ENCODE data around the gene KAZN.
A peak's percentile ranks its signal among the peaks of the same experiment; 100 is the strongest.

The KAZN gene

DNA sequence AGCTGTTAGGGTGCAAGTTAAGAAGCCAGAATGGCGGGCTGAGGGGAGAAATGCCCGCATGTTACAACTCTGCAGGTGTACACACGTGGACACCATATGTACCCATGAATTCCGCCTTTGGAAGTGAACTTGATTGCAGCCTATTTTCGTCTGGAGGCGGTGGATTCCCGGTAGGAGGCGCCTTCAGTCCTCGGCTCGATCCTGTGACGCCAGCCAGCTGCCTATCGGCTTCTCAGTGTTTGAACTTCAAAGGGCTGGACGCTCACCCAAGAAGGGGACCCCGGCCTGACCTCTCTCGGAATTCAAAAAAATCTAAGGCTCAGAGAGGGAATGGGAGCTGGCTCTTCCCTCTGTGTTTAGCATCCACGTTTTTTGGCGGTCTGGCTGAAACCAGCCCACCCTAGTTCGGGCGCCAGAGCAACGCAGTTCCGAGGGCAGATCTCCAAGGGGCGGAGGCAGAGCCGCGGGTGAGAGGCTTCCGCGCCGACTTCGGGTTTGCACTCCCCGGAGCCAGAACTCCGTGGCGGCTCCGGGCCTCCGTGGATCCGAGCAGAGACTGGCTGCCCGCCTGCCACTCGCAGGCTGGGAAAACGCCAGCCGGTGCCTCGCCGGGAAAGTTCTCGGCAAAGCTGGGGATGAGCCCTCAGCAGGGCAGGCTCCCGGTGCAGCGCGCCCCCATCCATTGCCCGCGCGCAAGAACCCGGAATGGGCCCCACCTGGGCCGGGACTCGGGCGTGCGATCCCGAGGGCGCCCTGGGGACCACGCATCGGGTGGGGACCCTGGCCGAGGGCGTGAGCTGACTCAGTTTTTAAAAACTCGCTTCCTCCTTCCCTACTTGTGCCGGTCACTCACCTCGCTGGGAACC, 554.1 kb downstream of the KAZN start (continued):
- TF ChIP-seq, protein P1, sequence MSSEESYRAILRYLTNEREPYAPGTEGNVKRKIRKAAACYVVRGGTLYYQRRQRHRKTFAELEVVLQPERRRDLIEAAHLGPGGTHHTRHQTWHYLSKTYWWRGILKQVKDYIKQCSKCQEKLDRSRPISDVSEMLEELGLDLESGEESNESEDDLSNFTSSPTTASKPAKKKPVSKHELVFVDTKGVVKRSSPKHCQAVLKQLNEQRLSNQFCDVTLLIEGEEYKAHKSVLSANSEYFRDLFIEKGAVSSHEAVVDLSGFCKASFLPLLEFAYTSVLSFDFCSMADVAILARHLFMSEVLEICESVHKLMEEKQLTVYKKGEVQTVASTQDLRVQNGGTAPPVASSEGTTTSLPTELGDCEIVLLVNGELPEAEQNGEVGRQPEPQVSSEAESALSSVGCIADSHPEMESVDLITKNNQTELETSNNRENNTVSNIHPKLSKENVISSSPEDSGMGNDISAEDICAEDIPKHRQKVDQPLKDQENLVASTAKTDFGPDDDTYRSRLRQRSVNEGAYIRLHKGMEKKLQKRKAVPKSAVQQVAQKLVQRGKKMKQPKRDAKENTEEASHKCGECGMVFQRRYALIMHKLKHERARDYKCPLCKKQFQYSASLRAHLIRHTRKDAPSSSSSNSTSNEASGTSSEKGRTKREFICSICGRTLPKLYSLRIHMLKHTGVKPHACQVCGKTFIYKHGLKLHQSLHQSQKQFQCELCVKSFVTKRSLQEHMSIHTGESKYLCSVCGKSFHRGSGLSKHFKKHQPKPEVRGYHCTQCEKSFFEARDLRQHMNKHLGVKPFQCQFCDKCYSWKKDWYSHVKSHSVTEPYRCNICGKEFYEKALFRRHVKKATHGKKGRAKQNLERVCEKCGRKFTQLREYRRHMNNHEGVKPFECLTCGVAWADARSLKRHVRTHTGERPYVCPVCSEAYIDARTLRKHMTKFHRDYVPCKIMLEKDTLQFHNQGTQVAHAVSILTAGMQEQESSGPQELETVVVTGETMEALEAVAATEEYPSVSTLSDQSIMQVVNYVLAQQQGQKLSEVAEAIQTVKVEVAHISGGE (tag by site-specific recombination; conservative IDR thresholded peaks at IDR 0.05; ENCODE audit: low read depth), result no peak
- peak; percentile 76; the same call in 1 of the 2 replicates for TF ChIP-seq ZNF561 (tag by site-specific recombination; IDR thresholded peaks at IDR 0.05; ENCODE audit: borderline replicate concordance)
- TF ChIP-seq, protein P2, sequence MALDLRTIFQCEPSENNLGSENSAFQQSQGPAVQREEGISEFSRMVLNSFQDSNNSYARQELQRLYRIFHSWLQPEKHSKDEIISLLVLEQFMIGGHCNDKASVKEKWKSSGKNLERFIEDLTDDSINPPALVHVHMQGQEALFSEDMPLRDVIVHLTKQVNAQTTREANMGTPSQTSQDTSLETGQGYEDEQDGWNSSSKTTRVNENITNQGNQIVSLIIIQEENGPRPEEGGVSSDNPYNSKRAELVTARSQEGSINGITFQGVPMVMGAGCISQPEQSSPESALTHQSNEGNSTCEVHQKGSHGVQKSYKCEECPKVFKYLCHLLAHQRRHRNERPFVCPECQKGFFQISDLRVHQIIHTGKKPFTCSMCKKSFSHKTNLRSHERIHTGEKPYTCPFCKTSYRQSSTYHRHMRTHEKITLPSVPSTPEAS (tag by site-specific recombination; IDR thresholded peaks at IDR 0.05), result no peak
- TF ChIP-seq KLF9 (tag by site-specific recombination; IDR thresholded peaks at IDR 0.05; ENCODE audit: low read depth), result 0 out of 2 replicates have a peak, but pooled peaks have one; percentile 11
- TF ChIP-seq TRIM28 (IDR thresholded peaks at IDR 0.05; ENCODE audit: borderline replicate concordance, low read length), result no peak
- no peak for TF ChIP-seq WT1 (tag by site-specific recombination; IDR thresholded peaks at IDR 0.05)
- TF ChIP-seq ZIC2 (tag by site-specific recombination; IDR thresholded peaks at IDR 0.05), result no peak
- peak; percentile 81 for TF ChIP-seq ZBTB17 (tag by site-specific recombination; IDR thresholded peaks at IDR 0.05)
- no peak for TF ChIP-seq ZNF211 (tag by site-specific recombination; IDR thresholded peaks at IDR 0.05; ENCODE audit: low read depth)
- TF ChIP-seq, protein P3, sequence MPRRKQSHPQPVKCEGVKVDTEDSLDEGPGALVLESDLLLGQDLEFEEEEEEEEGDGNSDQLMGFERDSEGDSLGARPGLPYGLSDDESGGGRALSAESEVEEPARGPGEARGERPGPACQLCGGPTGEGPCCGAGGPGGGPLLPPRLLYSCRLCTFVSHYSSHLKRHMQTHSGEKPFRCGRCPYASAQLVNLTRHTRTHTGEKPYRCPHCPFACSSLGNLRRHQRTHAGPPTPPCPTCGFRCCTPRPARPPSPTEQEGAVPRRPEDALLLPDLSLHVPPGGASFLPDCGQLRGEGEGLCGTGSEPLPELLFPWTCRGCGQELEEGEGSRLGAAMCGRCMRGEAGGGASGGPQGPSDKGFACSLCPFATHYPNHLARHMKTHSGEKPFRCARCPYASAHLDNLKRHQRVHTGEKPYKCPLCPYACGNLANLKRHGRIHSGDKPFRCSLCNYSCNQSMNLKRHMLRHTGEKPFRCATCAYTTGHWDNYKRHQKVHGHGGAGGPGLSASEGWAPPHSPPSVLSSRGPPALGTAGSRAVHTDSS (tag by site-specific recombination; IDR thresholded peaks at IDR 0.05), result no peak
- peak; percentile 82 for TF ChIP-seq GLIS2 (tag by site-specific recombination; IDR thresholded peaks at IDR 0.05)
- no peak for TF ChIP-seq ZNF596 (tag by site-specific recombination; IDR thresholded peaks at IDR 0.05)
- TF ChIP-seq ZNF366 (tag by site-specific recombination; conservative IDR thresholded peaks at IDR 0.05), result no peak
- TF ChIP-seq ZNF791 (tag by site-specific recombination; IDR thresholded peaks at IDR 0.05), result no peak
- TF ChIP-seq ZNF37A (tag by site-specific recombination; IDR thresholded peaks at IDR 0.05), result no peak
- no peak for TF ChIP-seq ZNF521 (tag by site-specific recombination; IDR thresholded peaks at IDR 0.05)
- TF ChIP-seq FEZF1 (tag by site-specific recombination; IDR thresholded peaks at IDR 0.05), result no peak
- no peak for TF ChIP-seq ZNF830 (tag by site-specific recombination; IDR thresholded peaks at IDR 0.05; ENCODE audit: low read depth)
- no peak for TF ChIP-seq ZNF433 (tag by site-specific recombination; IDR thresholded peaks at IDR 0.05; ENCODE audit: low read depth)
- TF ChIP-seq KLF10 (tag by site-specific recombination; IDR thresholded peaks at IDR 0.05), result peak; percentile 59; the same call in 1 of the 2 replicates
- TF ChIP-seq ZNF169 (tag by site-specific recombination; IDR thresholded peaks at IDR 0.05), result no peak
- no peak for TF ChIP-seq ZNF677 (tag by site-specific recombination; IDR thresholded peaks at IDR 0.05)
- TF ChIP-seq ZNF776 (tag by site-specific recombination; IDR thresholded peaks at IDR 0.05; ENCODE audit: borderline replicate concordance), result no peak
- TF ChIP-seq ZNF138 (tag by site-specific recombination; IDR thresholded peaks at IDR 0.05; ENCODE audit: borderline replicate concordance), result no peak
- TF ChIP-seq, protein P4, sequence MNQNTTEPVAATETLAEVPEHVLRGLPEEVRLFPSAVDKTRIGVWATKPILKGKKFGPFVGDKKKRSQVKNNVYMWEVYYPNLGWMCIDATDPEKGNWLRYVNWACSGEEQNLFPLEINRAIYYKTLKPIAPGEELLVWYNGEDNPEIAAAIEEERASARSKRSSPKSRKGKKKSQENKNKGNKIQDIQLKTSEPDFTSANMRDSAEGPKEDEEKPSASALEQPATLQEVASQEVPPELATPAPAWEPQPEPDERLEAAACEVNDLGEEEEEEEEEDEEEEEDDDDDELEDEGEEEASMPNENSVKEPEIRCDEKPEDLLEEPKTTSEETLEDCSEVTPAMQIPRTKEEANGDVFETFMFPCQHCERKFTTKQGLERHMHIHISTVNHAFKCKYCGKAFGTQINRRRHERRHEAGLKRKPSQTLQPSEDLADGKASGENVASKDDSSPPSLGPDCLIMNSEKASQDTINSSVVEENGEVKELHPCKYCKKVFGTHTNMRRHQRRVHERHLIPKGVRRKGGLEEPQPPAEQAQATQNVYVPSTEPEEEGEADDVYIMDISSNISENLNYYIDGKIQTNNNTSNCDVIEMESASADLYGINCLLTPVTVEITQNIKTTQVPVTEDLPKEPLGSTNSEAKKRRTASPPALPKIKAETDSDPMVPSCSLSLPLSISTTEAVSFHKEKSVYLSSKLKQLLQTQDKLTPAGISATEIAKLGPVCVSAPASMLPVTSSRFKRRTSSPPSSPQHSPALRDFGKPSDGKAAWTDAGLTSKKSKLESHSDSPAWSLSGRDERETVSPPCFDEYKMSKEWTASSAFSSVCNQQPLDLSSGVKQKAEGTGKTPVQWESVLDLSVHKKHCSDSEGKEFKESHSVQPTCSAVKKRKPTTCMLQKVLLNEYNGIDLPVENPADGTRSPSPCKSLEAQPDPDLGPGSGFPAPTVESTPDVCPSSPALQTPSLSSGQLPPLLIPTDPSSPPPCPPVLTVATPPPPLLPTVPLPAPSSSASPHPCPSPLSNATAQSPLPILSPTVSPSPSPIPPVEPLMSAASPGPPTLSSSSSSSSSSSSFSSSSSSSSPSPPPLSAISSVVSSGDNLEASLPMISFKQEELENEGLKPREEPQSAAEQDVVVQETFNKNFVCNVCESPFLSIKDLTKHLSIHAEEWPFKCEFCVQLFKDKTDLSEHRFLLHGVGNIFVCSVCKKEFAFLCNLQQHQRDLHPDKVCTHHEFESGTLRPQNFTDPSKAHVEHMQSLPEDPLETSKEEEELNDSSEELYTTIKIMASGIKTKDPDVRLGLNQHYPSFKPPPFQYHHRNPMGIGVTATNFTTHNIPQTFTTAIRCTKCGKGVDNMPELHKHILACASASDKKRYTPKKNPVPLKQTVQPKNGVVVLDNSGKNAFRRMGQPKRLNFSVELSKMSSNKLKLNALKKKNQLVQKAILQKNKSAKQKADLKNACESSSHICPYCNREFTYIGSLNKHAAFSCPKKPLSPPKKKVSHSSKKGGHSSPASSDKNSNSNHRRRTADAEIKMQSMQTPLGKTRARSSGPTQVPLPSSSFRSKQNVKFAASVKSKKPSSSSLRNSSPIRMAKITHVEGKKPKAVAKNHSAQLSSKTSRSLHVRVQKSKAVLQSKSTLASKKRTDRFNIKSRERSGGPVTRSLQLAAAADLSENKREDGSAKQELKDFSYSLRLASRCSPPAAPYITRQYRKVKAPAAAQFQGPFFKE (tag by site-specific recombination; IDR thresholded peaks at IDR 0.05; ENCODE audit: borderline replicate concordance), result no peak
- no peak for TF ChIP-seq SCRT1 (tag by site-specific recombination; IDR thresholded peaks at IDR 0.05; ENCODE audit: borderline replicate concordance)
- peak; percentile 65 for TF ChIP-seq ZEB2 (tag by site-specific recombination; IDR thresholded peaks at IDR 0.05)

All from HEK293 (cell line).